ENCODE measurements around the gene CABLES2. TPM values are rescaled to one million over a fixed set of nuclear protein-coding genes. Genes with fewer than 3 reads are reported as not detected.

The CABLES2 gene
- total RNA-seq, 4 donors from 2014 or later = 2.0 to 6.9 (median 4.1) TPM

- peaks cover 25 to 42% (median 33%) of the 10 kb centered on the region in 4 donors for H3K4me1 ChIP-seq
- DNase-seq (ENCODE audit: extremely low spot score) = no peak
- H3K27me3 ChIP-seq = no peaks in the 10 kb centered on the region
- H3K4me3 ChIP-seq = no peak overlapping the region
- TF ChIP-seq POLR2A (IDR thresholded peaks at IDR 0.05; ENCODE audit: low read depth) = no peak
- TF ChIP-seq POLR2AphosphoS5 (IDR thresholded peaks at IDR 0.05) = no peak
- TF ChIP-seq, protein P1, sequence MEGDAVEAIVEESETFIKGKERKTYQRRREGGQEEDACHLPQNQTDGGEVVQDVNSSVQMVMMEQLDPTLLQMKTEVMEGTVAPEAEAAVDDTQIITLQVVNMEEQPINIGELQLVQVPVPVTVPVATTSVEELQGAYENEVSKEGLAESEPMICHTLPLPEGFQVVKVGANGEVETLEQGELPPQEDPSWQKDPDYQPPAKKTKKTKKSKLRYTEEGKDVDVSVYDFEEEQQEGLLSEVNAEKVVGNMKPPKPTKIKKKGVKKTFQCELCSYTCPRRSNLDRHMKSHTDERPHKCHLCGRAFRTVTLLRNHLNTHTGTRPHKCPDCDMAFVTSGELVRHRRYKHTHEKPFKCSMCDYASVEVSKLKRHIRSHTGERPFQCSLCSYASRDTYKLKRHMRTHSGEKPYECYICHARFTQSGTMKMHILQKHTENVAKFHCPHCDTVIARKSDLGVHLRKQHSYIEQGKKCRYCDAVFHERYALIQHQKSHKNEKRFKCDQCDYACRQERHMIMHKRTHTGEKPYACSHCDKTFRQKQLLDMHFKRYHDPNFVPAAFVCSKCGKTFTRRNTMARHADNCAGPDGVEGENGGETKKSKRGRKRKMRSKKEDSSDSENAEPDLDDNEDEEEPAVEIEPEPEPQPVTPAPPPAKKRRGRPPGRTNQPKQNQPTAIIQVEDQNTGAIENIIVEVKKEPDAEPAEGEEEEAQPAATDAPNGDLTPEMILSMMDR (IDR thresholded peaks at IDR 0.05) = no peak
- TF ChIP-seq EP300 (IDR thresholded peaks at IDR 0.05) = no peak
- 88% methylated on average over 7 of the region's 12 CpGs for WGBS
- intact Hi-C loops (cut with DNase I) = no loop called here
- peaks cover 0 to 30% (median 13%) of the 10 kb centered on the region in 4 donors for H3K36me3 ChIP-seq
- no peaks in the 10 kb centered on the region for H3K9me3 ChIP-seq
- peak overlapping the region in 1 of 4 donors; percentile 31 for H3K27ac ChIP-seq (replicated peaks in 1 of 4)
These were observed 2.4 kb downstream of the CABLES2 start for GRCh38 chr20:62404761-62405107.

DNA sequence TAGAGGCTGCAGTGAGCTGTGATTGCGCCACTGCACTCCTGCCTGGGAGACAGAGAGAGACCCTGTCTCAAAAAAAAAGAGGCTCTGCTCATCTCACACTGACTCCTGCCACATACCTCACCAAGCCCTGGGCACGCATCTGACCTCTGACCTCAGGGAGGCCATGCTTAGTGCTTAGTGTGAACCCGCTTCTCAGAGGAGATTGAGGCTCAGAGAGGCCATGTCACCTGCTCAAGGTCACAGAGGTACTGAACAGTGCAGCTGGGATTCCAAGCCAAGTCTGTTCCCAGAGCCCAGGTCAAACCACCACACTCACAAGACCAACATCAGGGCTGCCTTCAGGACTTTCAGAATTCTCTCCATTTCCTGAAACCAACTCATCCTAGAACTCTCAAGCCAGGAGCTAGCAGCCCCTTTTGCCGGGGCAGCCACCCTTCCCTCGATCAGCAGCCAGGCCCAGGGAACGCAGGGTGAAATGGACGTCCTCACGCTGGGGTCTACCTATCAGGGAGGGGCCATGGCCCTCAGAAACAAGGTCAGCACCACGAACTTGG, 2.9 kb downstream of the CABLES2 start:
- H3K27ac ChIP-seq (replicated peaks in 1 of 4) = no peak overlapping the region

DNA sequence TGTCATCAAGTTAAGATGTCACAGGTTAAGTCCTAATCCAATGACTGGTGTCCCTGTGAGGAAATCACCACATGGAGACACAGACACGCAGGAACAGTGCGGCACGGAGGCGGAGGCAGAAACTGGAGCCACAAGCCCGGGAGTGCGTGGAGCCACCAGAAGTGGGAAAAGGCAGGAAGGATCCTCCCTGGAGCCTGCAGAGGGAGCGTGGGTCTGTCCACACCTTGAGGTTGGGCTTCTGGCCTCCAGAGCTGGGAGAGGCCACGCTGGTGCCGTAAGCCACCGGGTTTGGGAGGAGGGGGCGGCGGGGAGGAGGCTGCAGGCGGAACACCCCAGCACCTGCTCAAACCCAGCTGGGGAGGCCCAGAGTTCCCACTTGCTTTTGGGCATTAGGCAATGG, 3.8 kb downstream of the CABLES2 start:
- peaks cover 0 to 34% (median 13%) of the 10 kb centered on the region in 4 donors for H3K36me3 ChIP-seq
- 81% methylated on average over 10 of the region's 13 CpGs for WGBS
- no peak overlapping the region for H3K4me3 ChIP-seq
- H3K27me3 ChIP-seq = no peaks in the 10 kb centered on the region
- no peak for DNase-seq (ENCODE audit: extremely low spot score)
- no peaks in the 10 kb centered on the region for H3K9me3 ChIP-seq
- no peak overlapping the region for H3K27ac ChIP-seq (replicated peaks in 1 of 4)
- H3K4me1 ChIP-seq = peaks cover 23 to 37% (median 30%) of the 10 kb centered on the region in 4 donors
- intact Hi-C loops (cut with DNase I) = no loop called here
- TF ChIP-seq POLR2AphosphoS5 (IDR thresholded peaks at IDR 0.05) = no peak
- no peak for TF ChIP-seq EP300 (IDR thresholded peaks at IDR 0.05)
- no peak for TF ChIP-seq POLR2A (IDR thresholded peaks at IDR 0.05; ENCODE audit: low read depth)
- TF ChIP-seq, protein P1 (IDR thresholded peaks at IDR 0.05) = no peak

More for the DNA sequence above, 2.9 kb downstream of the CABLES2 start:
- no peaks in the 10 kb centered on the region for H3K27me3 ChIP-seq
- H3K9me3 ChIP-seq = no peaks in the 10 kb centered on the region
- intact Hi-C loops (cut with DNase I) = no loop called here
- no peak overlapping the region for H3K4me3 ChIP-seq
- H3K4me1 ChIP-seq = peaks cover 23 to 37% (median 30%) of the 10 kb centered on the region in 4 donors
- no peak for TF ChIP-seq EP300 (IDR thresholded peaks at IDR 0.05)
- no peak for TF ChIP-seq POLR2AphosphoS5 (IDR thresholded peaks at IDR 0.05)
- no peak for TF ChIP-seq POLR2A (IDR thresholded peaks at IDR 0.05; ENCODE audit: low read depth)
- TF ChIP-seq, protein P1 (IDR thresholded peaks at IDR 0.05) = no peak
- H3K36me3 ChIP-seq = peaks cover 0 to 30% (median 13%) of the 10 kb centered on the region in 4 donors
- no peak for DNase-seq (ENCODE audit: extremely low spot score)
- 91% methylated on average over 7 of the region's 9 CpGs for WGBS

DNA sequence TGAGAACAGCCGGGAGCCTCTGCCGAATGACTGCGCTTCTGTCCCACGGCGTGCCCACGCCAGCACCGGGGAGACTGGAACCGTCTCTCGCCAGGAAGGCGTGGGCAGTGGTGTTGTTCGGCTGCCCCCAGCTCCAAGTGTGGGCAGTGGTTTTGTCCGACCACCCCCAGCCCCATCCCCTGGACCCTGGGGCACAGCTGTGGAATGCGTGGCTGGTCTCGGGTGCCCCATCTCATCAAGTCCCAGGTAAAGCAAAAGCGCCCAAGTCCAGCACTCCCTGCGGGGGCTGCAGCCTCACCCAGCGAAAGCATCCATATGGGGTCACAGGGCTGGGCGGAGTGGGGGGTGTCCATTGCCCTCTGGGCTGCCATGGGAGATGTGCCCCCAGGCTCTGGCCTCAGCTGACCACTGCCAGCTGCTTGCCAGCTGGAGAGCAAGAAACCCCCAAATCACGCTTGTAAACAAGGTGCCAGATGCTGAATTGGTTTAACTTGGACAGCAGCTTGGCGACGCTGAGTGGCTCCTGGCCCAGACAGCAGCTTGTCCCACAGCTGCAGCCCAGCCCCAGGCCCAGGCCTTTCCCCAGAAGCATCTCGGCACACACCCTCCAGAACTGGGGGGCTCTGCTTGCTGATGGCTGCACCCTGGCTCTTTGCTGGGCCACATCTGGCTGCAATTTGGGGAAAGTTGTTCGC, 4.5 kb downstream of the CABLES2 start:
- Histone ChIP-seq H3K9me3 (no peaks in the 10 kb centered on the region), H3K27me3 (no peaks in the 10 kb centered on the region), H3K4me3 (no peak overlapping the region), H3K27ac (replicated peaks in 1 of 4) (no peak overlapping the region), H3K36me3 (peaks cover 0 to 34% (median 13%) of the 10 kb centered on the region in 4 donors), H3K4me1 (peaks cover 18 to 30% (median 25%) of the 10 kb centered on the region in 4 donors)
- no peak for DNase-seq (ENCODE audit: extremely low spot score)
- 94% methylated on average over 17 of the region's 23 CpGs for WGBS
- intact Hi-C loops (cut with DNase I) = no loop called here
- TF ChIP-seq EP300 (IDR thresholded peaks at IDR 0.05) (no peak), POLR2AphosphoS5 (IDR thresholded peaks at IDR 0.05) (no peak), POLR2A (IDR thresholded peaks at IDR 0.05; ENCODE audit: low read depth) (no peak)
- TF ChIP-seq, protein P1 (IDR thresholded peaks at IDR 0.05) = no peak
